WTC11 (cell line): ENCODE data around the gene SLC8B1. TPM values are rescaled to one million over a fixed set of nuclear protein-coding genes. Genes with fewer than 3 reads are reported as not detected.

Experiments
- ATAC-seq: fragments of 200-7000 bp; cut with Tn5 transposase; 2 replicates; pipeline ENCODE4 v1.10.0; 2021; ENCODE audit warnings: mild to moderate bottlenecking, moderate library complexity
- CTCF ChIA-PET: fragments of 300-600 bp; sonication (Branson Sonifier 250); formaldehyde crosslinking; loops from one replicate; lab custom pipeline; 2021; ENCODE audit warnings: antibody characterized with exemption; lab: Charles Lee
- POLR2A ChIA-PET: fragments of 350-600 bp; sonication (Branson Sonifier 250); formaldehyde crosslinking; loops from one replicate; lab custom pipeline; 2021; ENCODE audit warnings: antibody characterized with exemption; lab: Charles Lee
- DNase-seq: peaks from one replicate; pipeline ENCODE4 v3.0.0; 2021; ENCODE audit warnings: low spot score
- H3K27ac Mint-ChIP-seq: 2 replicates; pipeline ENCODE4 v1.8.0; 2021; ENCODE audit warnings: mixed read lengths
- H3K27me3 Mint-ChIP-seq: 2 replicates; pipeline ENCODE4 v1.8.0; 2021; ENCODE audit warnings: low read depth, mild to moderate bottlenecking, moderate library complexity, mixed read lengths
- H3K36me3 Mint-ChIP-seq: 2 replicates; pipeline ENCODE4 v1.8.0; 2021; ENCODE audit warnings: mixed read lengths
- H3K4me1 Mint-ChIP-seq: 2 replicates; pipeline ENCODE4 v1.8.0; 2022; ENCODE audit warnings: mixed read lengths
- H3K4me3 Mint-ChIP-seq: 2 replicates; pipeline ENCODE4 v1.8.0; 2021; ENCODE audit warnings: mild to moderate bottlenecking, moderate library complexity, mixed read lengths
- H3K9me3 Mint-ChIP-seq: 2 replicates; pipeline ENCODE4 v1.8.0; 2021; ENCODE audit warnings: mixed read lengths
- ESRRA ChIP-seq: sonication (generic); formaldehyde crosslinking; IDR thresholded peaks from 2 replicates; pipeline ENCODE4 v1.8.1; 2022; ENCODE audit warnings: mild to moderate bottlenecking, missing genetic modification reagents, borderline replicate concordance
- ETV6 ChIP-seq: sonication (generic); formaldehyde crosslinking; IDR thresholded peaks from 2 replicates; pipeline ENCODE4 v1.8.1; 2022; ENCODE audit warnings: mild to moderate bottlenecking, missing genetic modification reagents
- GABPB1 ChIP-seq: sonication (generic); formaldehyde crosslinking; IDR thresholded peaks from 2 replicates; pipeline ENCODE4 v1.8.1; 2023; ENCODE audit warnings: mild to moderate bottlenecking, missing genetic modification reagents
- JUN ChIP-seq: sonication (generic); formaldehyde crosslinking; IDR thresholded peaks from 2 replicates; pipeline ENCODE4 v1.8.0; 2023; ENCODE audit warnings: mild to moderate bottlenecking, missing genetic modification reagents
- MXD4 ChIP-seq: fragments of 250-450 bp; sonication (Bioruptor Pico); IDR thresholded peaks from 2 replicates; pipeline ENCODE4 v1.8.0; 2021; ENCODE audit warnings: mild to moderate bottlenecking, moderate library complexity, borderline replicate concordance
- SMAD3 ChIP-seq: sonication (generic); formaldehyde crosslinking; IDR thresholded peaks from 2 replicates; pipeline ENCODE4 v1.8.0; 2022; ENCODE audit warnings: missing genetic modification reagents, mild to moderate bottlenecking, borderline replicate concordance
- SMAD4 ChIP-seq: sonication (generic); formaldehyde crosslinking; IDR thresholded peaks from 2 replicates; pipeline ENCODE4 v1.8.0; 2022; ENCODE audit warnings: mild to moderate bottlenecking, missing genetic modification reagents
- TCF7 ChIP-seq: sonication (generic); formaldehyde crosslinking; IDR thresholded peaks from 2 replicates; pipeline ENCODE4 v1.8.0; 2022; ENCODE audit warnings: mild to moderate bottlenecking, low read depth, missing genetic modification reagents, moderate library complexity
- ZNF138 ChIP-seq: sonication (generic); formaldehyde crosslinking; conservative IDR thresholded peaks from 2 replicates; pipeline ENCODE4 v1.8.1; 2022; ENCODE audit warnings: mild to moderate bottlenecking, moderate library complexity, missing genetic modification reagents
- ZNF219 ChIP-seq: sonication (generic); formaldehyde crosslinking; IDR thresholded peaks from 2 replicates; pipeline ENCODE4 v1.8.0; 2023; ENCODE audit warnings: missing genetic modification reagents, mild to moderate bottlenecking, borderline replicate concordance
- ZNF416 ChIP-seq: fragments of 250-450 bp; sonication (Bioruptor Pico); IDR thresholded peaks from 2 replicates; pipeline ENCODE4 v1.9.0; 2021; ENCODE audit warnings: mild to moderate bottlenecking, inconsistent platforms
- total RNA-seq: library from RNA; stranded (reverse); gene quantifications from 3 replicates; pipeline ENCODE4 v1.2.3, GENCODE V29; 2021
- TF ChIP-seq, protein P1 (sequence below): fragments of 250-450 bp; sonication (Bioruptor Pico); IDR thresholded peaks from 2 replicates; pipeline ENCODE4 v1.9.0; 2021; ENCODE audit warnings: moderate library complexity, mild to moderate bottlenecking, inconsistent platforms, borderline replicate concordance
- TF ChIP-seq, protein P2 (sequence below): sonication (generic); formaldehyde crosslinking; IDR thresholded peaks from 2 replicates; pipeline ENCODE4 v1.8.1; 2023; ENCODE audit warnings: mild to moderate bottlenecking, missing genetic modification reagents, borderline replicate concordance
- TF ChIP-seq, protein P3 (sequence below): sonication (generic); formaldehyde crosslinking; IDR thresholded peaks from 2 replicates; pipeline ENCODE4 v1.8.1; 2022; ENCODE audit warnings: low read depth, mild to moderate bottlenecking, moderate library complexity, missing genetic modification reagents, borderline replicate concordance
- TF ChIP-seq, protein P4 (sequence below): fragments of 200-600 bp; IDR thresholded peaks from 2 replicates; pipeline ENCODE4 v1.8.0; 2022; ENCODE audit warnings: antibody characterized with exemption
- TF ChIP-seq, protein P5 (sequence below): sonication (generic); formaldehyde crosslinking; IDR thresholded peaks from 2 replicates; pipeline ENCODE4 v1.8.0; 2023; ENCODE audit warnings: mild to moderate bottlenecking, missing genetic modification reagents
- TF ChIP-seq, protein P6 (sequence below): sonication (generic); formaldehyde crosslinking; IDR thresholded peaks from 2 replicates; pipeline ENCODE4 v1.8.1; 2023; ENCODE audit warnings: mild to moderate bottlenecking, missing genetic modification reagents, moderate library complexity

The SLC8B1 gene
- total RNA-seq, 1 experiment from 2014 or later, result 13.8 TPM

DNA sequence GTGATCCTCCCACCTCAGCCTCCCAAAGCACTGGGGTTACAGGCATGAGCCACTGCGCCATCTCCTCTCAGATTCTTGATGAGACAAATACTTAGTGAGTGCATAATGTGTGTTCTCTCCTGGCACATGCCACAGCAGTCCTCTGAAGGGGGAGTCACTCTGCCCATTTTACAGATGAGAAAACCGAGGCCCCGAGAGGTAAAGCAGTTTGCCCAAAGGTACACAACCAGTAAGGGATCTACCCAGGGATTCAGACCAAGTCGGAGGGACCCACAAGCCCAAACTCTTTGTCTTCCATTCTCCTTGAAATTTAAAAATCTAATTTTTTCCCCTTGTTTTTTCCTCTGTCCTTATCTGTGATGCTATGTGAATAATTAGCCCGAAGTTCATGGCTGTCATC is 29.8 kb upstream of the SLC8B1 start:
- Mint-ChIP-seq H3K4me3 (no peak overlapping the region), H3K4me1 (peaks cover 6% of the 10 kb centered on the region), H3K9me3 (no peaks in the 10 kb centered on the region), H3K27me3 (no peaks in the 10 kb centered on the region), H3K27ac (no peak overlapping the region), H3K36me3 (0 out of 2 replicates have a peak, but pooled peaks cover 2% of the 10 kb centered on the region)
- ATAC-seq (no peak), DNase-seq (no peak)
- ChIA-PET CTCF (no interaction called here), POLR2A (no interaction called here)
- TF ChIP-seq, protein P1, sequence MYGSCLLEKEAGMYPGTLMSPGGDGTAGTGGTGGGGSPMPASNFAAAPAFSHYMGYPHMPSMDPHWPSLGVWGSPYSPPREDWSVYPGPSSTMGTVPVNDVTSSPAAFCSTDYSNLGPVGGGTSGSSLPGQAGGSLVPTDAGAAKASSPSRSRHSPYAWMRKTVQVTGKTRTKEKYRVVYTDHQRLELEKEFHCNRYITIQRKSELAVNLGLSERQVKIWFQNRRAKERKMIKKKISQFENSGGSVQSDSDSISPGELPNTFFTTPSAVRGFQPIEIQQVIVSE (CRISPR knock-in tag), result no peak
- TF ChIP-seq, protein P2, sequence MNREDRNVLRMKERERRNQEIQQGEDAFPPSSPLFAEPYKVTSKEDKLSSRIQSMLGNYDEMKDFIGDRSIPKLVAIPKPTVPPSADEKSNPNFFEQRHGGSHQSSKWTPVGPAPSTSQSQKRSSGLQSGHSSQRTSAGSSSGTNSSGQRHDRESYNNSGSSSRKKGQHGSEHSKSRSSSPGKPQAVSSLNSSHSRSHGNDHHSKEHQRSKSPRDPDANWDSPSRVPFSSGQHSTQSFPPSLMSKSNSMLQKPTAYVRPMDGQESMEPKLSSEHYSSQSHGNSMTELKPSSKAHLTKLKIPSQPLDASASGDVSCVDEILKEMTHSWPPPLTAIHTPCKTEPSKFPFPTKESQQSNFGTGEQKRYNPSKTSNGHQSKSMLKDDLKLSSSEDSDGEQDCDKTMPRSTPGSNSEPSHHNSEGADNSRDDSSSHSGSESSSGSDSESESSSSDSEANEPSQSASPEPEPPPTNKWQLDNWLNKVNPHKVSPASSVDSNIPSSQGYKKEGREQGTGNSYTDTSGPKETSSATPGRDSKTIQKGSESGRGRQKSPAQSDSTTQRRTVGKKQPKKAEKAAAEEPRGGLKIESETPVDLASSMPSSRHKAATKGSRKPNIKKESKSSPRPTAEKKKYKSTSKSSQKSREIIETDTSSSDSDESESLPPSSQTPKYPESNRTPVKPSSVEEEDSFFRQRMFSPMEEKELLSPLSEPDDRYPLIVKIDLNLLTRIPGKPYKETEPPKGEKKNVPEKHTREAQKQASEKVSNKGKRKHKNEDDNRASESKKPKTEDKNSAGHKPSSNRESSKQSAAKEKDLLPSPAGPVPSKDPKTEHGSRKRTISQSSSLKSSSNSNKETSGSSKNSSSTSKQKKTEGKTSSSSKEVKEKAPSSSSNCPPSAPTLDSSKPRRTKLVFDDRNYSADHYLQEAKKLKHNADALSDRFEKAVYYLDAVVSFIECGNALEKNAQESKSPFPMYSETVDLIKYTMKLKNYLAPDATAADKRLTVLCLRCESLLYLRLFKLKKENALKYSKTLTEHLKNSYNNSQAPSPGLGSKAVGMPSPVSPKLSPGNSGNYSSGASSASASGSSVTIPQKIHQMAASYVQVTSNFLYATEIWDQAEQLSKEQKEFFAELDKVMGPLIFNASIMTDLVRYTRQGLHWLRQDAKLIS (CRISPR knock-in tag), result no peak
- TF ChIP-seq ETV6 (CRISPR knock-in tag), result no peak
- TF ChIP-seq JUN (CRISPR knock-in tag), result no peak
- no peak for TF ChIP-seq TCF7 (CRISPR knock-in tag)
- no peak for TF ChIP-seq ZNF138 (CRISPR knock-in tag)
- TF ChIP-seq ESRRA (CRISPR knock-in tag), result no peak

DNA sequence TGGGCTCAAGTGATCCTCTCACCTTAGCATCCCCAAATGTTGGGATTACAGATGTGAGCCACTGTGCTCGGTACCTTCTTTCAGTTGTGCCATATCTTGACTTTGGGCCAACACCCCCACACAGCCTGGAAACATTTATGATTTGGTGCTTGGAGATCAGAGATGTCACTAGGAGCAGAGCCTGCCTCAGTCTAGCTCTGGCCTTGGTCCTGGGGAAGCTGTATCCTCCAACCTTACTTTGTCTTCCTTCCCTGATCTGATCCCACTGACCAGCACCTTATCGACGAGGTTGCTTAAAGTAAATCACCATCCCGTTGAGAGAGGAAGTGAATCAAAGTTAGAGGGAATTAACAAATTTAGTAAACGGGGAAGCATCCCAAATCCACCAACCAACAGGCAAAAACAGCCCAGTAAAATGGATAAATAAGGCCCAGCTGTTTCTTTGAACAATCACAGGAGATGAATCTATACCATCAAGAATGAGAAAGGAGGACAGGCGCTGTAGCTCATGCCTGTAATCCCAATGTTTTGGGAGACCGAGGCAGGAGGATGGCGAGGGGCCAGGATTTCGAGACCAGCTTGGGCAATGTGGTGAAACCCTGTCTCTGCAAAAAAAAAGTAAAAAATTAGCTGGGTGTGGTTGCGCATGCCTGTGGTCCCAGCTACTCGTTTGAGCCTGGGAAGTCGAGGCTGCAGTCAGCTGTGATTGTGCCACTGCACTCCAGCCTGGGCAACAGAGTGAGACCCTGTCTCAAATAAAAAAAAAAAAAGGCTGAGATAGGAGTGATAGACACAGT is 26.9 kb upstream of the SLC8B1 start:
- no peak overlapping the region for H3K4me3 Mint-ChIP-seq
- H3K27ac Mint-ChIP-seq, result no peak overlapping the region
- CTCF ChIA-PET, result interaction anchor here (0.7 kb wide), 1 partner anchor 64 kb away, joined by 3 read pairs; no protein-coding TSS in a partner anchor

DNA sequence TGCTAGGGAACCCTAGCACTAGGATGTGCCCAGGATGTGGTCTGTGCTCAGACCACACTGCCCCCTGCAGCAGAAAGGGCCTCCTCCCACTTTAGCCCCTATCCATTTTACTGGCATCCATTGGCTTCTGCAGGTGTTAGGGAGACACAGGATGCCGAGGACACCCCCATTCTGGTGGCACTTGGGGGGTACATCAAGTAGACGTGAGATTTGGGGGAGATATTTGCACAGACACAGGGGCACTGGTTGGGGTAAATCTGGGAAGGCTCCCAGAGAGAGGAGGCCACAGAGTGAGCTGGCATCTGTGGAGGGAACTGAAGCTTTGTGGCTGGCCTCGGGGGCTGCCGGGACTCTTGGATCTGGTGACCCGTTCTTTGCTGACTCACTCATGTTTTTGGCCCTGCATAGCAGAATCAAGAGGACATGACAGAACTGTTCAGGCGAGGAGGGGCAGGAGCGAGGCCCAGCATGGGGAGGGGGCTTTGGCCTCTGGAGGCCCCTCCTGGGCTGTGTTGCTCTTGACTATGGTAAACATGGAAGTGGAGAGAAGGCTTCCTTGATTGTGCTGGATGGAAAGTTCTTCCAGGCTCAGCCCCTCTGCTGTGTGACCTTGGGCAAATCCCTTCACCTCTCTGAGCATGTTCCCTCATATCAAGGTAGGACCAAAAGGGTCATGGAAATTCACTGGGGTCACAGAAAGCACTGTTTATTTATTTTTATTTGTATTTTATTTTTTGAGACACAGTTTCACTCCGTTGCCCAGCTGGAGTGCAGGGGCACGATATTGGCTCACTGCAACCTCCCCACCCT is 25.2 kb upstream of the SLC8B1 start:
- CTCF ChIA-PET, result interaction anchor here (1.9 to 4.4 kb wide), 2 partner anchors 49 to 65 kb away, joined by 4 to 26 read pairs; no protein-coding TSS in a partner anchor
- ATAC-seq, result no peak
- TF ChIP-seq, protein P3, sequence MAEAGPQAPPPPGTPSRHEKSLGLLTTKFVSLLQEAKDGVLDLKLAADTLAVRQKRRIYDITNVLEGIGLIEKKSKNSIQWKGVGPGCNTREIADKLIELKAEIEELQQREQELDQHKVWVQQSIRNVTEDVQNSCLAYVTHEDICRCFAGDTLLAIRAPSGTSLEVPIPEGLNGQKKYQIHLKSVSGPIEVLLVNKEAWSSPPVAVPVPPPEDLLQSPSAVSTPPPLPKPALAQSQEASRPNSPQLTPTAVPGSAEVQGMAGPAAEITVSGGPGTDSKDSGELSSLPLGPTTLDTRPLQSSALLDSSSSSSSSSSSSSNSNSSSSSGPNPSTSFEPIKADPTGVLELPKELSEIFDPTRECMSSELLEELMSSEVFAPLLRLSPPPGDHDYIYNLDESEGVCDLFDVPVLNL (CRISPR knock-in tag), result no peak
- TF ChIP-seq, protein P4, sequence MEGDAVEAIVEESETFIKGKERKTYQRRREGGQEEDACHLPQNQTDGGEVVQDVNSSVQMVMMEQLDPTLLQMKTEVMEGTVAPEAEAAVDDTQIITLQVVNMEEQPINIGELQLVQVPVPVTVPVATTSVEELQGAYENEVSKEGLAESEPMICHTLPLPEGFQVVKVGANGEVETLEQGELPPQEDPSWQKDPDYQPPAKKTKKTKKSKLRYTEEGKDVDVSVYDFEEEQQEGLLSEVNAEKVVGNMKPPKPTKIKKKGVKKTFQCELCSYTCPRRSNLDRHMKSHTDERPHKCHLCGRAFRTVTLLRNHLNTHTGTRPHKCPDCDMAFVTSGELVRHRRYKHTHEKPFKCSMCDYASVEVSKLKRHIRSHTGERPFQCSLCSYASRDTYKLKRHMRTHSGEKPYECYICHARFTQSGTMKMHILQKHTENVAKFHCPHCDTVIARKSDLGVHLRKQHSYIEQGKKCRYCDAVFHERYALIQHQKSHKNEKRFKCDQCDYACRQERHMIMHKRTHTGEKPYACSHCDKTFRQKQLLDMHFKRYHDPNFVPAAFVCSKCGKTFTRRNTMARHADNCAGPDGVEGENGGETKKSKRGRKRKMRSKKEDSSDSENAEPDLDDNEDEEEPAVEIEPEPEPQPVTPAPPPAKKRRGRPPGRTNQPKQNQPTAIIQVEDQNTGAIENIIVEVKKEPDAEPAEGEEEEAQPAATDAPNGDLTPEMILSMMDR, result no peak
- no peak for TF ChIP-seq MXD4
- TF ChIP-seq ZNF219, result no peak
- TF ChIP-seq, protein P5, sequence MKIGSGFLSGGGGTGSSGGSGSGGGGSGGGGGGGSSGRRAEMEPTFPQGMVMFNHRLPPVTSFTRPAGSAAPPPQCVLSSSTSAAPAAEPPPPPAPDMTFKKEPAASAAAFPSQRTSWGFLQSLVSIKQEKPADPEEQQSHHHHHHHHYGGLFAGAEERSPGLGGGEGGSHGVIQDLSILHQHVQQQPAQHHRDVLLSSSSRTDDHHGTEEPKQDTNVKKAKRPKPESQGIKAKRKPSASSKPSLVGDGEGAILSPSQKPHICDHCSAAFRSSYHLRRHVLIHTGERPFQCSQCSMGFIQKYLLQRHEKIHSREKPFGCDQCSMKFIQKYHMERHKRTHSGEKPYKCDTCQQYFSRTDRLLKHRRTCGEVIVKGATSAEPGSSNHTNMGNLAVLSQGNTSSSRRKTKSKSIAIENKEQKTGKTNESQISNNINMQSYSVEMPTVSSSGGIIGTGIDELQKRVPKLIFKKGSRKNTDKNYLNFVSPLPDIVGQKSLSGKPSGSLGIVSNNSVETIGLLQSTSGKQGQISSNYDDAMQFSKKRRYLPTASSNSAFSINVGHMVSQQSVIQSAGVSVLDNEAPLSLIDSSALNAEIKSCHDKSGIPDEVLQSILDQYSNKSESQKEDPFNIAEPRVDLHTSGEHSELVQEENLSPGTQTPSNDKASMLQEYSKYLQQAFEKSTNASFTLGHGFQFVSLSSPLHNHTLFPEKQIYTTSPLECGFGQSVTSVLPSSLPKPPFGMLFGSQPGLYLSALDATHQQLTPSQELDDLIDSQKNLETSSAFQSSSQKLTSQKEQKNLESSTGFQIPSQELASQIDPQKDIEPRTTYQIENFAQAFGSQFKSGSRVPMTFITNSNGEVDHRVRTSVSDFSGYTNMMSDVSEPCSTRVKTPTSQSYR (CRISPR knock-in tag), result no peak
- TF ChIP-seq TCF7 (CRISPR knock-in tag), result no peak

More for the DNA sequence above, 26.9 kb upstream of the SLC8B1 start:
- DNase-seq, result no peak
- Mint-ChIP-seq H3K4me1 (peaks cover 18% of the 10 kb centered on the region), H3K27me3 (no peaks in the 10 kb centered on the region), H3K36me3 (0 out of 2 replicates have a peak, but pooled peaks cover 2% of the 10 kb centered on the region), H3K9me3 (no peaks in the 10 kb centered on the region)
- no peak for TF ChIP-seq SMAD3 (CRISPR knock-in tag)
- no peak for TF ChIP-seq SMAD4 (CRISPR knock-in tag)
- TF ChIP-seq MXD4, result no peak
- TF ChIP-seq, protein P6, sequence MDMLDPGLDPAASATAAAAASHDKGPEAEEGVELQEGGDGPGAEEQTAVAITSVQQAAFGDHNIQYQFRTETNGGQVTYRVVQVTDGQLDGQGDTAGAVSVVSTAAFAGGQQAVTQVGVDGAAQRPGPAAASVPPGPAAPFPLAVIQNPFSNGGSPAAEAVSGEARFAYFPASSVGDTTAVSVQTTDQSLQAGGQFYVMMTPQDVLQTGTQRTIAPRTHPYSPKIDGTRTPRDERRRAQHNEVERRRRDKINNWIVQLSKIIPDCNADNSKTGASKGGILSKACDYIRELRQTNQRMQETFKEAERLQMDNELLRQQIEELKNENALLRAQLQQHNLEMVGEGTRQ, result no peak
- TF ChIP-seq GABPB1, result no peak
- no peak for TF ChIP-seq ZNF416
- POLR2A ChIA-PET, result no interaction called here
- ATAC-seq, result no peak

More for the DNA sequence above, 25.2 kb upstream of the SLC8B1 start:
- H3K27ac Mint-ChIP-seq, result no peak overlapping the region
- POLR2A ChIA-PET, result interaction anchor here (1.2 kb wide), 1 partner anchor 65 kb away, joined by 3 read pairs; no protein-coding TSS in a partner anchor
- H3K9me3 Mint-ChIP-seq, result no peaks in the 10 kb centered on the region
- peaks cover 18% of the 10 kb centered on the region for H3K4me1 Mint-ChIP-seq
- no peak for DNase-seq
- 0 out of 2 replicates have a peak, but pooled peaks cover 2% of the 10 kb centered on the region for H3K36me3 Mint-ChIP-seq
- H3K4me3 Mint-ChIP-seq, result peak overlapping the region; percentile 88
- no peaks in the 10 kb centered on the region for H3K27me3 Mint-ChIP-seq
